Stomach (tissue), 9 donors: Measurements from ENCODE around the gene NES. TPM values are rescaled to one million over a fixed set of nuclear protein-coding genes. Genes with fewer than 3 reads are reported as not detected.
A peak's percentile ranks its signal among the peaks of the same experiment; 100 is the strongest.

Experiments used
- DNase-seq, 2 donors: peaks; one replicate each; pipeline versions ENCODE4 v3.0.0 to v3.0.0-alpha.2; 2013 to 2019
- H3K27ac ChIP-seq, 5 donors: fragments of 200-600 bp in 4 of 5; sonication (generic) in 4 of 5; one replicate each; pipeline ENCODE4 v1.5.1; 2013 to 2019; ENCODE audit warnings: mild to moderate bottlenecking in 1 of 5, moderate library complexity in 1 of 5
- H3K27me3 ChIP-seq, 3 donors: fragments of 200-600 bp; sonication (generic); one replicate each; pipeline ENCODE4 v1.5.1; 2017 to 2019; ENCODE audit warnings: mixed run types in 1 of 3
- H3K36me3 ChIP-seq, 4 donors: fragments of 200-600 bp; sonication (generic); 1 replicate in 3 of 4; 2 replicates in 1 of 4; pipeline ENCODE4 v1.5.1; 2016 to 2019
- H3K4me1 ChIP-seq, 4 donors: fragments of 200-600 bp; sonication (generic); one replicate each; pipeline ENCODE4 v1.5.1; 2016 to 2019
- H3K4me3 ChIP-seq, 4 donors: fragments of 200-600 bp; sonication (generic) in 3 of 4; one replicate each; pipeline ENCODE4 v1.5.1; 2016 to 2019; ENCODE audit warnings: mild to moderate bottlenecking in 1 of 4
- H3K9me3 ChIP-seq, 4 donors: fragments of 200-600 bp; sonication (generic); one replicate each; pipeline ENCODE4 v1.5.1; 2016 to 2019
- CTCF ChIP-seq, 7 experiments: fragments of 450-650 bp in 4 of 7; fragments of 200-600 bp in 3 of 7; sonication (generic) in 3 of 7; IDR thresholded peaks; one replicate each; pipeline ENCODE4 v1.5.1; 2016 to 2019; ENCODE audit warnings: antibody characterized with exemption in 7 of 7, control low read depth in 2 of 7, mild to moderate bottlenecking in 1 of 7
- EP300 ChIP-seq: sonication (generic); formaldehyde crosslinking; IDR thresholded peaks from one replicate; pipeline ENCODE4 v1.6.1; 2017; ENCODE audit warnings: antibody characterized with exemption
- POLR2A ChIP-seq, 4 donors: fragments of 450-650 bp; IDR thresholded peaks; one replicate each; pipeline ENCODE4 v1.6.1; 2016; ENCODE audit warnings: antibody characterized with exemption in 4 of 4, control low read depth in 2 of 4, mild to moderate bottlenecking in 1 of 4, moderate library complexity in 1 of 4
- POLR2AphosphoS5 ChIP-seq, 3 donors: sonication (generic); formaldehyde crosslinking; IDR thresholded peaks; one replicate each; pipeline ENCODE4 v1.6.1; 2016; ENCODE audit warnings: antibody characterized with exemption in 3 of 3
- WGBS, 5 donors: extraction: QIAGEN DNeasy Blood & Tissue Kit in 3 of 5; methylation state at CpG; one replicate each; pipeline versions ENCODE4 v1.1.5 to v1.1.7; 2013 to 2018; 5-methylcytosine and 5-hydroxymethylcytosine counted together
- intact Hi-C: fragments of 100-400 bp; cut with DNase I; formaldehyde crosslinking; loops from one replicate; pipeline ENCODE4 v1.15.1; 2023; ENCODE audit warnings: low total_unique reads
- polyA plus RNA-seq, 3 donors: library from polyadenylated mRNA; stranded (reverse); fragments of 200-250 nt; gene quantifications; one replicate each; pipeline ENCODE4 v1.2.3, GENCODE V29; 2013
- total RNA-seq, 5 donors: library from RNA; depleted of rRNA; stranded (reverse); fragments of >200 nt; gene quantifications; one replicate each; pipeline versions ENCODE4 v1.1.0 to v1.2.3, GENCODE V29; 2014 to 2016
- donor health status: healthy with polysubstance abuse.
- donor health status: Bipolar disorder and iron deficiency.
- donor health status: healthy.

Gene NES
- total and polyA plus RNA-seq, 8 donors, result 1.7 to 22.3 (median 6.8) TPM

GRCh38 chr1:156681196-156681960 is 4.2 kb upstream of the NES start:
- TF ChIP-seq POLR2A (IDR thresholded peaks at IDR 0.05) (no peak), POLR2AphosphoS5 (IDR thresholded peaks at IDR 0.05) (no peak), CTCF (IDR thresholded peaks at IDR 0.05) (no peak), EP300 (no peak)
- 74 to 82% (median 78%) methylated on average over 8 of the region's 8 CpGs for WGBS, 5 donors
- intact Hi-C loops, result no loop called here

GRCh38 chr1:156680056-156680455 is 2.8 kb upstream of the NES start:
- TF ChIP-seq CTCF (IDR thresholded peaks at IDR 0.05) (no peak), EP300 (no peak), POLR2AphosphoS5 (IDR thresholded peaks at IDR 0.05) (no peak), POLR2A (IDR thresholded peaks at IDR 0.05) (no peak)
- Histone ChIP-seq H3K27me3 (peaks cover 7 to 94% (median 62%) of the 10 kb centered on the region in 3 donors), H3K27ac (no peak overlapping the region), H3K4me3 (no peak overlapping the region), H3K4me1 (peaks cover 14 to 33% (median 26%) of the 10 kb centered on the region in 4 donors), H3K9me3 (no peaks in the 10 kb centered on the region), H3K36me3 (no peaks in the 10 kb centered on the region)
- DNase-seq, result no peak
- 51 to 70% (median 62%) methylated on average over 2 of the region's 2 CpGs for WGBS, 5 donors
- intact Hi-C loops, result no loop called here

More at GRCh38 chr1:156681196-156681960, 4.2 kb upstream of the NES start:
- peaks cover 7 to 94% (median 56%) of the 10 kb centered on the region in 3 donors for H3K27me3 ChIP-seq
- H3K4me3 ChIP-seq, result no peak overlapping the region
- DNase-seq, result no peak
- no peaks in the 10 kb centered on the region for H3K9me3 ChIP-seq
- peaks cover 14 to 21% (median 18%) of the 10 kb centered on the region in 4 donors for H3K4me1 ChIP-seq
- no peaks in the 10 kb centered on the region for H3K36me3 ChIP-seq
- no peak overlapping the region for H3K27ac ChIP-seq

GRCh38 chr1:156677616-156678596 is 699 bp upstream of the NES start:
- H3K27me3 ChIP-seq, result peaks cover 7 to 100% (median 62%) of the 10 kb centered on the region in 3 donors
- peak overlapping the region; percentile 40 to 49 (median 46) for H3K4me3 ChIP-seq
- H3K9me3 ChIP-seq, result no peaks in the 10 kb centered on the region
- no peaks in the 10 kb centered on the region for H3K36me3 ChIP-seq
- WGBS, 5 donors, result 2 to 4% (median 4%) methylated on average over 22 of the region's 22 CpGs
- peaks cover 14 to 51% (median 39%) of the 10 kb centered on the region in 4 donors for H3K4me1 ChIP-seq
- intact Hi-C loops, result no loop called here
- H3K27ac ChIP-seq, result peak overlapping the region; percentile 21 to 79 (median 67)
- DNase-seq, result peak; percentile 54 to 91
- TF ChIP-seq EP300, result no peak
- peak in 5 of 7 experiments; percentile 60 to 79 (median 69) for TF ChIP-seq CTCF (IDR thresholded peaks at IDR 0.05)
- no peak for TF ChIP-seq POLR2A (IDR thresholded peaks at IDR 0.05)
- no peak for TF ChIP-seq POLR2AphosphoS5 (IDR thresholded peaks at IDR 0.05)
